Choroid plexus epithelial cell (primary cell): ENCODE results near the gene ZNF75A.

Experiments used
- DNase-seq: peaks from one replicate; pipeline ENCODE4 v3.0.0-alpha.2; 2010; ENCODE audit warnings: low read depth
- H3K4me3 ChIP-seq: 2 replicates; pipeline ENCODE4 v1.5.1; 2011; ENCODE audit warnings: low read depth, mild to moderate bottlenecking, control low read depth, low read length, moderate library complexity
- TF ChIP-seq, protein P1 (sequence below): conservative IDR thresholded peaks from 2 replicates; pipeline ENCODE4 v1.5.1; 2011; ENCODE audit warnings: low read depth, mild to moderate bottlenecking, control low read depth, inconsistent platforms, low read length, moderate library complexity

ZNF75A gene

DNA sequence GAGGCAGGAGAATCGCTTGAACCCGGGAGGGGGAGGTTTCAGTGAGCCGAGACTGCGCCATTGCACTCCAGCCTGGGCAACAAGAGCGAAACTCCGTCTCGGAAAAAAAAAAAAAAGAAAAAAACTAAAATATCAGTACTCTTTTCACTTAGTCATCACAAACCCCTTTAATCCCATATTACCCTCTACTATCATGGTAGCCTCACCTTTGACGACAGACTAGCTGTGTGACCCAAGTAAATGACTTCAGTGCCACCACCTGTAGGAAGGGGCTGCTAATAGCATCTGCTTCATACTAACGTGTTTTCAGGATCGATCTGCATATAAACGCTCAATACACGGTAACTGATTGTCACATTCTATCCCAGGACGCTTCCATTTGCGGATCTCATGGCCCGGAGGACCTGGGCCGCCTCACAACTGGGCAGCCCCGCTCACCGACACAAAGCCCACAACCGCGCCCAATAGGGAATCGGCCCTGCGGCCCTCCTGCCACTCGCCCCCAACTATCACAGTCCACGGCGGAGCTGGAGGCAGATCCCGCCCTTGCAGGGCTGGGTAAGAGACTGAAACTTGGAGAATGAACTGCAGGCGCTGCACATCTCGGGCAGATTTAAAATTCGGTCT, 23.1 kb upstream of the ZNF75A start:
- DNase-seq, result no peak
- peak overlapping the region; percentile 89 for H3K4me3 ChIP-seq
- TF ChIP-seq, protein P1, sequence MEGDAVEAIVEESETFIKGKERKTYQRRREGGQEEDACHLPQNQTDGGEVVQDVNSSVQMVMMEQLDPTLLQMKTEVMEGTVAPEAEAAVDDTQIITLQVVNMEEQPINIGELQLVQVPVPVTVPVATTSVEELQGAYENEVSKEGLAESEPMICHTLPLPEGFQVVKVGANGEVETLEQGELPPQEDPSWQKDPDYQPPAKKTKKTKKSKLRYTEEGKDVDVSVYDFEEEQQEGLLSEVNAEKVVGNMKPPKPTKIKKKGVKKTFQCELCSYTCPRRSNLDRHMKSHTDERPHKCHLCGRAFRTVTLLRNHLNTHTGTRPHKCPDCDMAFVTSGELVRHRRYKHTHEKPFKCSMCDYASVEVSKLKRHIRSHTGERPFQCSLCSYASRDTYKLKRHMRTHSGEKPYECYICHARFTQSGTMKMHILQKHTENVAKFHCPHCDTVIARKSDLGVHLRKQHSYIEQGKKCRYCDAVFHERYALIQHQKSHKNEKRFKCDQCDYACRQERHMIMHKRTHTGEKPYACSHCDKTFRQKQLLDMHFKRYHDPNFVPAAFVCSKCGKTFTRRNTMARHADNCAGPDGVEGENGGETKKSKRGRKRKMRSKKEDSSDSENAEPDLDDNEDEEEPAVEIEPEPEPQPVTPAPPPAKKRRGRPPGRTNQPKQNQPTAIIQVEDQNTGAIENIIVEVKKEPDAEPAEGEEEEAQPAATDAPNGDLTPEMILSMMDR, result no peak

DNA sequence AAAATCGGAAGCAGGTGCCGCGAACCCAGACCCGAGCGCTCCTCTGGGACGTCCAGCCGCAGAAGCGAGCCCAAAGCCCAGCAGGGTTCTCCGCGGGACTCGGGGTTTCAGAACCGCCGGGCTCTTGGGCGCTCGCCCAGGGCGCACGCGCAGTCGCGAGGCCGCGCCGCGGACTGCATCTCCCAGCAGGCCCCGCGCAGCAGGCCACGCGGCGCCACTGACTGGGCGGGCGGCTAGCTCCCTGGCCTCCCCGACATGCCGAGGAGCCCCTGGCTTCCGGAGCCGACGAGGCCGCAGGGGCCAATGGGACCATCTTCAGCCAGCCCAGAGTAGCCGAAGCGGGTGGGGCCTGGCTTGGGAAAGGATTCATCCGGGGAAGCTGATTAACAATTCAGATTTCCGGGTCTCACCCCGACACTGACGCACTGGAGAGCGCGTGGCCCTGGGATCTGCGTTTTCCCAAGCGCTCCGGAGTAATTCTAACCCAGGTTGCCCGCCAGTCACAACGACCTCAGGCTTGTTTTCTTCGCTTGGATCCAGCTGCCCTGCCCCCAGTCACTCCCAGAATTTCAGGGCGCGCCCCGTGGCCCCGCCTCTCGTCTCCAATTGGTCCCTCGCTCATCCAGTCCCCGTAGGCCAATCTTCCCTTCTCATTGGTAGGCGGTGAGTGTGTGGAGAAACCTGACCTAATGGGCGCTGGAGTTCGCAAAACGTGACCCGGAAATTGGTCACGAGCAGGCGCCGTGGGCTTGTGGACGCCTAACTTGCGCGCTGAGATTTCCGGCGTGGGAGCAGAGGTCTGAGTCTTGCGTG, 22.4 kb upstream of the ZNF75A start, which contains the start of gene ZNF263:
TSS of gene ZNF263 (plus strand) at position 762 of the 813 bp plus-strand sequence. CDS start 328 bp downstream, outside the sequence.
- peak within 1 kb of the TSS; percentile 89 for H3K4me3 ChIP-seq
- DNase-seq, result peak; percentile 99
- TF ChIP-seq, protein P1, result no peak

DNA sequence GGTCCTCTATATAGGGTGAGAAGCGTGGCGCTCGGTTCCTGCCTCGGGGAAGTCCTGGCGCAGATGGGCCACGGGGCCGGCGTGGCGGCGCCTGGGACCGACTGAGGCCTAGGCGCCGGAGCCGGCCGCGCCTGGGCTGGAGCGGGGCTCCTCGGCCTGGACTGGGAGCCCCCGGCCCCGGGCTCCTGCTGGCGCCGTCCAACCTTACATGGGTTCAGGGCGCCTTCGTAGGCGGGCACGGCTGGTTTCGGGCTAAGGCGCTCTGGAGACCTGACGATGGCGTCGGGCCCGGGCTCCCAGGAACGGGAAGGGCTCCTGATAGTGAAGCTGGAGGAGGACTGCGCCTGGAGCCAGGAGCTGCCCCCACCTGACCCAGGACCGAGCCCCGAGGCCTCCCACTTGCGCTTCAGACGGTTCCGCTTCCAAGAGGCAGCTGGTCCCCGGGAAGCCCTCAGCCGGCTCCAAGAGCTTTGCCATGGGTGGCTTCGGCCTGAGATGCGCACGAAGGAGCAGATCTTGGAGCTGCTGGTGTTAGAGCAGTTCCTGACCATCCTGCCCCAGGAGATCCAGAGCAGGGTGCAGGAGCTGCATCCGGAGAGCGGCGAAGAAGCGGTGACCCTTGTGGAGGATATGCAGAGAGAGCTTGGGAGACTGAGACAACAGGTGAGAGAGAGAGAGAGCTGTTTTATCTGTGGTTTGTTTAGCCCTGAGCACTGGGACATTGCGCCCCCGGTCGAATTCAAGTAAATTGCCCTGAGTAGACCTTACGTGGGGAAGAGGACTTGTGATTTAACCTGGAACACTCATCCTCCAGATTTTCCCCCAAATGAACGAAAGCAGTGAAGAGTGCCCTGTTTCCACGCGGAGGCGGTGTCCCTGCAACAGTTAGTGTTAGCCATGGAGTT, 21.5 kb upstream of the ZNF75A start:
- TF ChIP-seq, protein P1, result peak; percentile 12
- peak overlapping the region; percentile 89 for H3K4me3 ChIP-seq
- peak; percentile 20 for DNase-seq

DNA sequence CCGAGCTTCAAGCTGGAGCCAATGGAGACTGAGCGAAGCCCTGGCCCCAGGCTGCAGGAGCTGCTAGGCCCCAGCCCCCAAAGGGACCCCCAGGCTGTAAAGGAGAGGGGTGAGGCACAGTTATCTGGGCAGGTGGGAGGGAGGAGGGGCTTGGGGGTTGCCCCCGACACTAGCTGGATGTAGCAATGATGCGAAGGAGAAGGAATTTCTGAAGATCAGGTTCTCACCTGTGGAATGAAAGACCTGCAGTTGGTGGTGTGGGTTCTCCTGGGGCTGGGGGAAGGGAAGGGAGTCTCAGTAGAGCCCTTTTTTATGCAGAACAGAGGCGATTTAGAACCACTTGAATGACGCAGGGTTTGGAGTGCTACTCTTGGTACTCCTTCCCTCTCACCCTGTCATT, 20.2 kb upstream of the ZNF75A start:
- DNase-seq, result no peak
- H3K4me3 ChIP-seq, result peak overlapping the region; percentile 89
- TF ChIP-seq, protein P1, result no peak

DNA sequence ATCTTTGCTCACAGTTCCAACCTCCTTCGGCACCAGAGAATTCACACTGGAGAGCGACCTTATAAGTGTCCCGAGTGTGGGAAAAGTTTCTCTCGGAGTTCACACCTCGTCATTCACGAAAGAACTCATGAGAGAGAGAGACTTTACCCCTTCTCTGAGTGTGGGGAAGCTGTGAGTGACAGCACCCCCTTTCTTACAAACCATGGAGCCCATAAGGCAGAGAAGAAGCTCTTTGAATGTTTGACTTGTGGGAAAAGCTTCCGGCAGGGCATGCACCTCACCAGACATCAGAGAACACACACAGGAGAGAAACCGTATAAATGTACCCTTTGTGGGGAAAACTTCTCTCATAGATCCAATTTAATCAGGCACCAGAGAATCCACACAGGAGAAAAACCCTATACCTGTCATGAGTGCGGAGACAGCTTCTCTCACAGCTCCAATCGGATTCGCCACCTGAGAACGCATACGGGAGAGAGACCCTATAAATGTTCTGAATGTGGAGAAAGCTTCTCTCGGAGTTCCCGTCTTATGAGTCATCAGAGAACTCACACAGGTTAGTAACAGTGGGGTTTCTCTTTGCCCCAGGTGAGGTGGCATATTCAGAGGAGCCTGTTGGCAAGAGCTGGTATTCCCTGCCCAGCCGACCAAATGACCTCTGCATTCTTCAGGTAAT, 15.2 kb upstream of the ZNF75A start:
- TF ChIP-seq, protein P1, result no peak
- DNase-seq, result no peak
- no peak overlapping the region for H3K4me3 ChIP-seq

DNA sequence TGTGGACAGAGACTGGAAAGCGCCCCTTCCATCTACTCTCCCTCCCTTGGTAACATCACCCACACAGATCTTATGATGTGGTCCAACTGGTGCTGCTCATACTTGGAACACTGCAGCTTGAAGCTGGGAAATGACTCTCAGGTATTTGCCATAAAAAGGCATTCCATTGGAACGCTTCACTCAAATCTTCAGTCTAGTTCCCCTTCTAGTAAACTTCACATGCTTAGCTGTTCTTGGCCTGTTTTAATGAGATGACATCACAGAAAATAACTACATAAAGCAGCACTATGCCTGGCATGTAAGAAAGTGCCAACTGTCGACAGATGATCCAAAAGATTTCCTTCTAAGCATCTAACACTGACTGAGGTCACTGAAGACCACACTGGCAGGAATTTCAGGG, 12.7 kb upstream of the ZNF75A start:
- TF ChIP-seq, protein P1, result no peak
- no peak overlapping the region for H3K4me3 ChIP-seq
- peak; percentile 5 for DNase-seq
